Right forelimb (tissue), 1 donor: ENCODE data around the gene CYP3A4.
A peak's percentile ranks its signal among the peaks of the same experiment; 100 is the strongest.
"Not testable (repeated sequence)": the region's sequence is repeated elsewhere in the genome, so short reads cannot be mapped to it uniquely, and the experiment has no call there.

ENCODE experiments used
- DNase-seq: peaks from one replicate; pipeline ENCODE4 v3.0.0-alpha.2; 2018

CYP3A4 gene

GRCh38 chr7:99791667-99792369, 7.8 kb upstream of the CYP3A4 start:
- DNase-seq = no peak

DNA sequence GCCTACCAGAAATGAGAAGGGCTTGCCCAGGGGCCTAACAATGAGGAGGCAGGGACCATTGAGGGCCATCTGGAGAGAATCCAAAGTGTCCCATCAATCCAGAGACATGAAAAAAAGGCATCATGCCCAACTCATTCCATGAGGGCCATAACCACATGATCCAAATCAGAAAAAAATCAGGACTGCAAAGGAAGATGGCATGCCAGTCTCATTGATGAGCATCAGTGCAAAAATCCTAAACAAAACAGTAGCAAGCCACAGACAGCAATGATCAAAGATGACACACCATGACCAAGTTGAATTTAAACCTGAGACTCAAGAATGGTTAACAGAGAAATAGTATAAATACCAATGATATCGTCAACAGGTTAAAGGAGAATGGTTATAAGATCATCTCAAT, 7.0 kb upstream of the CYP3A4 start:
- no peak for DNase-seq

- DNase-seq = no peak
Measured at GRCh38 chr7:99790407-99790806, 6.4 kb upstream of the CYP3A4 start.

GRCh38 chr7:99789441-99790070, 5.6 kb upstream of the CYP3A4 start:
- no peak for DNase-seq

DNA sequence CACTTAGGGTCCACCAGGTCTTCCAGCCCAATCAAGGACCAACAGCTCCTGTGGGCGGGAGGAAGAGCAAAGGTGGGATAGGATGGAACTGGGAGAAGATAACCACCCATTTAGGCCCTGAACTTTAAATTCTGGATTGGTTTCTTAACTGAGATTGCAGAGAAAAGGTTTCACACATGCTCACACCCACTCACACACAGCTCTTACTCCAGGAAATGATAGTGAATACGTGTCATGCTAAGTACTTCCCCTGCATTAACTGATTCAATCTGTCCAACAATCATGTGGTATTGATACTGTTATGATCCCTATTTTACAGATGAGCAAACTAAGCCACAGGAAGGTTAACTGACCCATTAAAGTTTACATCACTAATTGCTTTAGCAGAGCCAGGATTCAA, 4.6 kb upstream of the CYP3A4 start:
- DNase-seq = no peak

GRCh38 chr7:99786726-99787335, 2.8 kb upstream of the CYP3A4 start:
- DNase-seq = no peak

DNA sequence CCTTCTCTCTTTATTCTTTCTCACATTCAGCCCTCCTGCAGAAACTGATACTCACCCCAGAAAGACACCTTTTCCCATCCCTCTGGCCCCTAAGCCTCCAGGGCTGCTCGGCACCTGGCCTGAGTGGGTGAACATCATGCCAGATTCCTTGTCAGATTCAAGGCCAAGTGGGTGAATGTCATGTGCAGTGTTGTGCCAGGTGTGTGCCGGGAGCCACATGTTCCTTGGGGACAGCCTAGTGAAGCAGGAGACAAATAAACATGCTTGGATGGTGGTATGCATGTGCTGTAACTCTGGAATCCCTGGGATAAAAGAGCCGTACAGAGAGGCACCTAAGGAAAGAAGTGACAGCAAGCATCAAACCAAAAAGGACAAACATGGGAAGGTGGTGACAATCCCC, 1.7 kb upstream of the CYP3A4 start:
- not testable (repeated sequence) for DNase-seq

GRCh38 chr7:99782012-99782953, 1.7 kb downstream of the CYP3A4 start:
- no peak for DNase-seq

- no peak for DNase-seq
Measured at GRCh38 chr7:99780588-99780987, 3.4 kb downstream of the CYP3A4 start.

DNA sequence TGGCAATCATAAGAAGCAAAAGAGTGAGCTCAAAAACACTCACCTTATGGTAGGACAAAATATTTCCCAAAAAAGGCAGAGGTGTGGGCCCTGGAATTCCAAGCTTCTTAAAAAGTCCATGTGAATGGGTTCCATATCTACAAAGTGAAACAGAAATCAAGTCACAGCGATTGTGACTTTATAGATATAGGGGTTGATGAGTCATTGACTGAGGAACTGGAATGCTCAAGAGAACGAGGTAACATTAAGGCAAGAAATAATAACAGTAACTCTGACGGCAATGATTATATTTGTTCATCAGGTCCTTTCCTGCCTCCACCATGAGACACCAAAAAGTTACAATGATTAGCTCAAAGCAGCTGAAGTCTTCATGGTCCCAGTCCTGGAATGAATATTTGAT, 4.0 kb downstream of the CYP3A4 start:
- DNase-seq = no peak

DNA sequence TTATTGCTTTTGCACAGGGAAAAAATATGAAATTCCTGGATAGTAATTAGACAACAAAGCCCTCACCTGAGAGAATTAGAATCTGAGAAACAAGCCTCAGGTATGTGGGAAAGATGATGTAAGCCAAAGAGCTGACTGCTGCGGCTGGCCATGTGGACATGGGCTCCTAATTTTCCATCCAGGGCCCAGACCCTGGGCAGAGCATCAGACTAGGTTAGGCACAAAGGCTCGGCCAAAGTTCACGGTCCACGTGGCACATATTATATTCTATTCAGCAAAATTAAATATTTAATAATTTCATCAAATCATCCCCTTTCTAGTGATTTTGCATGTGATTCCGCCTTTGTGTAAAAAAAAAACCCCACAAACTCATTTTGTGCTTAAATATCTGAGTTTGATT, 5.1 kb downstream of the CYP3A4 start:
- DNase-seq = no peak

DNA sequence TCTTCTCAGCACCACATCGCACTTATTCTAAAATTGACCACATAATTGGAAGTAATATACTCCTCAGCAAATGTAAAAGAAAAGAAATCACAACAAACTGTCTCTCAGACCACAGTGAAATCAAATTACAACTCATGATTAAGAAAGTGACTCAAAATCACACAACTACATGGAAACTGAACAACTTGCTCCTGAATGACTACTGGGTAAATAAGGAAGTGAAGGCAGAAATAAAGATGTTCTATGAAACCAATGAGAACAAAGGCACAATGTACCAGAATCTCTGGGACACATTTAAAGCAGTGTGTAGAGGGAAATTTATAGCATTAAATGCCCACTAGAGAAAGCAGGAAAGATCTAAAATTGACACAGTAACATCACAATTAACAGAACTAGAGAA, 10.6 kb downstream of the CYP3A4 start:
- not testable (repeated sequence) for DNase-seq

DNA sequence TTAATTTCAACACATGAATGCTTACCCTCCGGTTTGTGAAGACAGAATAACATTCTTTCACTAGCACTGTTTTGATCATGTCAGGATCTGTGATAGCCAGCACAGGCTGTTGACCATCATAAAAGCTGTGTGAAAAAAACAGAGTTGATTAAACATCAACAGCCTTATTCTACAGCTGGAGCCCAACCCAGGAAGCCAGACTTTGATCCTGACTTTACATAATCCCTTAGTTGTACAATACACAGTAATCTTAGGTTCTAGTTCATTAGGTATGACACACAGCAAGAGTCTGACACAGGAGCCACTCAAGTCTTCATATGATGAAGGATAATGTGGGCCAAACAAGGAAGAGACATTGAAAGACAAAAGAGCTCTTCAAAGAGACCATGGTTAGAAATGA, 11.4 kb downstream of the CYP3A4 start:
- DNase-seq = no peak

- DNase-seq = not testable (repeated sequence)
Measured at GRCh38 chr7:99769494-99769893, 14.5 kb downstream of the CYP3A4 start.

DNA sequence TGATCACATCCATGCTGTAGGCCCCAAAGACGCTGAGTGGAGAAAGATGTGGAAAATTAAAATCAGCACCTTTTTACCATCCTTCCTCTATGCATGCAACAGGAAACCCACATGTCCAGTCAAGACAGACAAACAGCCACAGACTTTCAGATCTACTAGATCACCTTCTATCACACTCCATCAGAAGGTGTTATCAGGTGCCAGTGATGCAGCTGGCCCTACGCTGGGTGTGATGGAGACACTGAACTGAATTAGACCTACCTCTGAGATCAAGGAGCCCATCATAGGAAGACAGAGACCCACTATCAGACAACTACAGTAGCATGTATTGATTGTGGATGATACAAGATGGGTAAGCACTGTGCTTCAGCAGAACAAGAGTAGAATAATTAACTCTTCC, 15.5 kb downstream of the CYP3A4 start:
- DNase-seq = no peak

DNA sequence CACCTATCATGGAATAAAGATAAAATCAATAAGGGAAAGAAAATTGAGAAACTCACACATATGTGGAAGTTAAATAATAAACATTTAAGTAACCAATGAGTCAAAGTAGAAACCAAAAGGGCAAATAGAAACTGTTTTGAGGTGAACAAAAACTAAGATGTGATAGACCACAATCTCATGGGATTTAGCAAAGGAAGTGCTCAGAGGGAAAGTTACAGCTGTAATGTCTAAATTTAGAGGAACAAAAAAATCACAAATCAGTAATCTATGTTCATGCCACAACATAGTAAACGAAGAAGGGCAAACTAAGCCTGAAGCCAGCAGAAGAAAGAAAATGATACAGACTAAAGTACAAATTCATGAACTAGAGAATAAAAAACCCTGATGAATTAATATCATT, 16.3 kb downstream of the CYP3A4 start:
- no peak for DNase-seq

DNA sequence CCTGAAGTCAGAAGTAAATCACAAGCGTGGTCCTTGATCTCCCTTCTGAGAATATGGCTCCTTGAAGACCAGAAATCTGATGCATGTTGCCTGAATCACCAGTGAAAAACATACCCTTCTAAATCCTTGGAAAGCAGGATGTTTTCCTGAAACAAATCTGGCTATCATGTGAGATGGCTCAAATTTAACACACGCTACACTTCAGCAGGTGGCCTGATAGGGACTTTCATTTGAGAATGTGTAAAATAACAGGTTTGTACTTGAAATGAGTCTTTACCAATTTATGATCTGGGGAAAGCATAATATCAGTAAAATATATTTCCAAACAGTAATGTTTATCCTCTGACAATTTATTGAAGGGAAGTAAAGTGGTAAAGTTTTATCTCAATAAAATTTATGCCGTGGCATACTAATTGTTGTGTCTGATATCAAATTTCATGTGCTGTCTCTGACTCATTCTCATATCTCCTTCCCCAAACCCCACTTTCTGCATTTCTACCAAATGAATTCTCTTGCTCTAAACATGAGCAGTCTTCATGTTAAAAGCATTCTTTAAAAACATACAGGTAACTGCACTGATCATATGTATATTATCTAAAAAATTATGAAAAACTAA, 17.4 kb downstream of the CYP3A4 start:
- DNase-seq = no peak

DNA sequence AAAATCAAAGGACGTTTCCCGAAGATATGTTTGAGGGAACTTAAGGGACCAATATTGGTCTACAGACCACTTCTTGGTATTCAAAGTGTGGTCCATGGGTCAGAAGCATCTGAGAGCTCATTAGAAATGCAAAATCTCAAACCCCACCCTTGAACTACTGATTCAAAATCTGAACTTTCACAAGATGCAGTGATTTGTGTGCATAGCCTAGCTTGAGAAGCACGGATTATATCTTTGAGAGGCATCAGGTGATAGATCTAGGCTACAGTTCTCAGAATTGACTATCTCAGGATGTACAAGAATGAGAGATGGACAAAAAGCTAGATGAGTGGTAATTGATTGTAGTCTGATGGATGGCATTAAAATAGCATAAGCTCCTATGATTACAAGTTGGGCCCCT, 19.5 kb downstream of the CYP3A4 start:
- no peak for DNase-seq

- DNase-seq = peak; percentile 58
Measured at GRCh38 chr7:99762680-99763327, 21.2 kb downstream of the CYP3A4 start.

DNA sequence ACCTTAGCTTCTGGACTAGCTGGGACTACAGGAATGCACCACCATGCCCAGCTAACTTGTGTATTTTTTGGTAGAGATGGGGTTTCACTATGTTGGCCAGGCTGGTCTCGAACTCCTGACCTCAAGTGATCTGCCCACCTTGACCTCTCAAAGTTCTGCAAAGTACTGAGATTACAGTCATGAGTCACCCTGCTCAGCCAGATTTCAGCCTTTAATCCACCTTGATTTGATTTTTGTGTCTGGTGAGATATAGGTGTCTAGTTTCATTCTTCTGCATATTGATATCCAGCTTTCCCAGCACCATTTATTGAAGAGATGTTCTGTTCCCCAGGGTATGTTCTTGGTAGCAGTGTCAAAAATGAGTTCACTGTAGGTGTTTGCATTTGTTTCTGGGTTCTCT, 28.9 kb downstream of the CYP3A4 start:
- DNase-seq = no peak

DNA sequence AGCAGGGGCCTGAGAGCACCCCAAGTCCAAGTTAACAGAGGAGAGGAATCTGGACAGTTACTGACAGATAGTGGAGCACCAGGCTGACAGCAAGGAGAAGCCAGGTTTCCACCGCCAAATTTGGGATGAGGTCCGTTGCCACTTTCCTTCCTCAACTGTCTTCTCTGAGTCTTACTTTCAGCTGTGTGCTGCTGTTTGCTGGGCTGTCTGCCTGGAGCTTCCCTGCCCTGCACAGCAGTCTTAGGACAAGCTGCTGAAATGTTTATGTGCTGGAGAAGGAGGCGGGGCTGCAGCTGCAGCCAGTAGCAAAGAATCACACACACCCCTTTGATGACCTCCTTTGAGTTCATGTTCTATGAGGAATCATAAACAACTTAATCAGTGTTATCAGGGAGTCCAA, 31.6 kb downstream of the CYP3A4 start:
- no peak for DNase-seq

DNA sequence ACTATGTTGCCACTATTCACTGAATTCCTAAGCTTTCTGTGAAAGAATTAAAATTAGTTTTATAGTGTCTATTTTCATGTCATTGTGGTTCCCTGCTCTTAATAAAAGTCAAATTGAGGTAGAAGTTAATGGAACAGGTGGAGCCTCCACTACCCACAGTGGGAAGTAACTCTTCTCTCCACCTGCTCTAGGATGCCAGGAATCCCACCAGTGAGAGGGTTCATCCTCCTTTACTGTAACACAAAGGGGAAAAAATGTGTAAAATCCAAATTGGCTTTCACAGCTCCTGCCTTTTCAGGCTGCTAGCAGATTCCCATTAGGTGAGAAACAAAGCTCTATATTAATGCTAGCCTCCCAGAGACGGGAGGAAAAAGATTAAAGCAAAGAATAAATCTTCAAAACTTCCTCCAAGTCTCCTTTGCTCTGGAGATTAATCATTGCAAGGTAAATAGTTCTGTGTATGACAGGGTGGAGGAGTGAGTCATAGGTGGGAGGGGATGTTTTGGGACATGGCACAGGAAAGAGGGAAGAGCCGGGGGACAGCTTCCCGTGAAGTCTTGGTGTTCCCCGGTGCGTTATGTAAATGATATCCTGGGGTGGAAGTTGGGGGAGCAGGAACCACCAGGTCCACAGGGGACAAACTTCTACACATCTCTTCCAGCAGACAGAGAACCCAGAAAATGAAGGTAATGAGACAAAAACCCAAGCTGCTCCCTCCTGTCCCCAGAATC, 32.5 kb downstream of the CYP3A4 start:
- not testable (repeated sequence) for DNase-seq
